Small intestine (tissue), 7 donors: Measurements from ENCODE around the gene IL17REL. TPM values are rescaled to one million over a fixed set of nuclear protein-coding genes. Genes with fewer than 3 reads are reported as not detected.

Source experiments
- DNase-seq, 2 donors: peaks; one replicate each; pipeline versions ENCODE4 v3.0.0 to v3.0.0-alpha.2; 2013
- FAIRE-seq: peaks from 2 replicates; lab custom pipeline; 2012; peaks lifted over from hg19 to GRCh38; lab: Jason Lieb, UNC
- H3K27ac ChIP-seq, 3 donors: one replicate each; pipeline ENCODE4 v1.5.1; 2013; ENCODE audit warnings: low read length in 2 of 3, mild to moderate bottlenecking in 2 of 3, control low read depth in 1 of 3, inconsistent platforms in 1 of 3, low read depth in 1 of 3, moderate library complexity in 1 of 3
- H3K27me3 ChIP-seq, 3 donors: one replicate each; pipeline ENCODE4 v1.6.1; 2013; ENCODE audit warnings: low read length in 3 of 3, inconsistent platforms in 1 of 3; ENCODE audit not compliant: control insufficient read depth in 3 of 3, insufficient read depth in 3 of 3
- H3K36me3 ChIP-seq, 3 donors: one replicate each; pipeline ENCODE4 v1.6.1; 2013; ENCODE audit warnings: low read length in 3 of 3, inconsistent platforms in 1 of 3, low read depth in 1 of 3, mild to moderate bottlenecking in 1 of 3, moderate library complexity in 1 of 3; ENCODE audit not compliant: control insufficient read depth in 3 of 3, insufficient read depth in 2 of 3
- H3K4me1 ChIP-seq, 3 donors: one replicate each; pipeline ENCODE4 v1.6.1; 2013; ENCODE audit warnings: low read length in 2 of 3, inconsistent platforms in 1 of 3, low read depth in 1 of 3, mild to moderate bottlenecking in 1 of 3, moderate library complexity in 1 of 3; ENCODE audit not compliant: control insufficient read depth in 3 of 3, insufficient read depth in 2 of 3
- H3K4me3 ChIP-seq, 3 donors: one replicate each; pipeline ENCODE4 v1.5.1; 2013; ENCODE audit warnings: low read length in 3 of 3, control low read depth in 1 of 3, inconsistent platforms in 1 of 3, low read depth in 1 of 3, mild to moderate bottlenecking in 1 of 3, moderate library complexity in 1 of 3
- H3K9me3 ChIP-seq, 2 donors: one replicate each; pipeline ENCODE4 v1.6.1; 2013; ENCODE audit warnings: low read depth in 1 of 2, low read length in 1 of 2; ENCODE audit not compliant: control insufficient read depth in 2 of 2, insufficient read depth in 1 of 2
- WGBS, 3 donors: extraction: QIAGEN DNeasy Blood & Tissue Kit; methylation state at CpG; one replicate each; pipeline ENCODE4 v1.1.7; 2013; 5-methylcytosine and 5-hydroxymethylcytosine counted together
- polyA plus RNA-seq, 4 donors: library from polyadenylated mRNA; stranded (reverse) in 3 of 4; unstranded in 1 of 4; fragments of 200-250 nt in 3 of 4; fragments of 120-200 nt in 1 of 4; gene quantifications; one replicate each; pipeline versions ENCODE4 v1.2.1 to v1.2.3, GENCODE V29; 2013
- donor health status: healthy with polysubstance abuse.
- donor health status: control.
- donor health status: control.
- donor health status: Bipolar disorder and iron deficiency.
- donor health status: healthy.

IL17REL gene
- polyA plus RNA-seq, 4 donors = 0.27 to 0.65 (median 0.49) TPM; not detected in 1

DNA sequence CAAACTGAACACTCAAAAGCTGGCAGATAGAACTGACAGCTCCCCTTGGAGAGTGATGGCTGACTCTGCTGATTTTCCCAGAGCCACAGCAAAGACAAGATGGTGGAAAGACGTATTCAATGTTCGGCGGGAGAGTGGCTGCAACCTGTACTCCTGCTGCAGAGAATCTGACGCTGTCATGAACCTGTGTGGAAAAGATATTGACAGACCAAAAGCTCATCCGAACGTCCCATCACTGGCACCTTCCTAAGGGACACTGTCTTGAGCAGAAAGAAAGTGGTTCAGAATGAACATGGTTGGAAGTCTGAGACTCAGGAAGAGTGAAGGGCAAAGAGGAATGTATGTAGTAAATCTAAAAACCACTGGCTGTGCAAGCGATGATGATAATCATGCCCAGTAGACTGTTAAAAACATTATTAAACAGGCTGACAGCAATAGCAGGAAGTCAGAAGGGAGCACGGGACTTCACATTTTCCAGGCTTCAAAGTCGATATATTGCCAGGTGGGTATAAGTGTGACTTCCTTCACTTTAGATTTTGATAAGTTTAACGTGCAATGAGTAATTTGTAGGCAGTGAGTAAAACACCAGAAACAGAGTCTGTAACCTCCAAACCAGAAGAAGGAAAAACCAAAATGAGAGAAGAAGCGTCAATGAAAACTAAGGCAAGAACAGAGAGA lies 6.2 kb upstream of the IL17REL start:
- Histone ChIP-seq H3K27ac (no peak overlapping the region), H3K4me3 (no peak overlapping the region), H3K27me3 (peaks cover 14 to 40% (median 18%) of the 10 kb centered on the region in 3 donors), H3K4me1 (no peaks in the 10 kb centered on the region), H3K9me3 (peaks cover 0 to 5% of the 10 kb centered on the region in 2 donors), H3K36me3 (no peaks in the 10 kb centered on the region)
- FAIRE-seq (no peak), DNase-seq (no peak)
- WGBS, 3 donors = 48 to 57% (median 56%) methylated on average over 11 of the region's 11 CpGs

DNA sequence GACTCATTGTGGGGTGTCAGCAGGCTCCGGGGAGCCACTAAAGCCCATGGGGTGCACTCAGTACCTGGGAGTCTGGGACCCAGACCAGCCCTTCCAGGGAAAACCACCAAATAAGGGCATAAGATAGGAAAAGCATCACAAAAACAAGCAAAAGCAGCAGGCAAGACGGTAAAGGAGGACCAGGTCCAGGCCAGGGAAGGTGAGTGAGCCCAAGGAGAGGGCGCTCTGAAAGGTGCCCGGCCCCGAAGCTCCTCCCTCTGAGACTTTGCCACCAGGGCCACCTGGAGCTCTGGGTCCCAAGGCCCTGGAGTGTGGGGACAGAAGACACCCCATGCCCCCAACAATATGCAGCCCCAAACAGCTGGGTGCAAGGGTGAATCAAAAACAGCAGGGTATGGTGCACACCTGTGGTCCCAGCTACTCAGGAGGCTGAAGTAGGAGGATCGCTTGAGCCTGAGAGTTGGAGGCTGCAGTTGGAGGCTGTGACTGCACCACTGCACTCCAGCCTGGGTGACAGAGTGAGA lies 5.2 kb upstream of the IL17REL start:
- Histone ChIP-seq H3K4me3 (no peak overlapping the region), H3K9me3 (peaks cover 0 to 5% of the 10 kb centered on the region in 2 donors), H3K36me3 (no peaks in the 10 kb centered on the region), H3K4me1 (no peaks in the 10 kb centered on the region), H3K27me3 (peaks cover 19 to 49% (median 20%) of the 10 kb centered on the region in 3 donors), H3K27ac (no peak overlapping the region)
- WGBS, 3 donors = 54 to 78% (median 74%) methylated on average over 6 of the region's 6 CpGs
- DNase-seq = no peak
- FAIRE-seq = no peak

DNA sequence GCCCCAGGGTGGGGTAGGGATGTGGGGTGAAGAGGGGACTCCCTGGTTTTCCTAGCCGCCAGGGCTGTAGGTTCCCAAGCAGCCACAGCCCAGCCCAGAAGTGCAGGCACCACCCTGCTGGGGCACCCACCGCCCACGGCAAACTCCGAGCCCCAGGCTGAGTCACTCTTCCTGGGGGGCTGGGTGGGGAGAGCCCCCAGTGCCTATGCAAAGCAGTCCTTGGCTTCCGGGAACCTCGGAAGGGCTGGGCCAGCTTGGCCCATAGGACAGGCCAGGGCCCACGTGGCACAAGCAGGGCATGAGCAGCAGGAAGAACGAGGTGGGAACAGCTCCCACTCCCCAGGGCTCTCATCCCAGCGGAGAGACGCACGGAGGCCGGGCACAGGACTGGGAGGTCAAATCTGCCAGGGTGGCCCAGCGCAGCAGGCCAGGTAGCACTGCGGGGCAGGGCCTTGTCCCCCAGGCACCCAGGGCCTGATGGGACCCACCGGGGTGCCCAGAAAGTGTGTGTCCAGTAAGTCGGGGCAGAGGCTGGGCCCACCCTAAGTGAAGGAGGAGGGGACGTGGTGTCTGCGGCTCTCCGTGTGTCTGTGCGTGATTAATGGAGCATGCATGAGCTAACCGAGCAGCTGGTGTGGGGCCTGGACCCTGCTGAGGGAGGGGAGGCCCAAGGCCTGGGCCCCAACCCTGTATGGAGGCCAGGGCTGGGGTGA lies 4.6 kb upstream of the IL17REL start:
- Histone ChIP-seq H3K4me1 (no peaks in the 10 kb centered on the region), H3K27me3 (peaks cover 19 to 56% (median 24%) of the 10 kb centered on the region in 3 donors), H3K4me3 (no peak overlapping the region), H3K27ac (no peak overlapping the region), H3K36me3 (no peaks in the 10 kb centered on the region), H3K9me3 (peaks cover 0 to 5% of the 10 kb centered on the region in 2 donors)
- WGBS, 3 donors = 61 to 76% (median 65%) methylated on average over 20 to 21 of the region's 21 CpGs
- no peak for DNase-seq
- no peak for FAIRE-seq

DNA sequence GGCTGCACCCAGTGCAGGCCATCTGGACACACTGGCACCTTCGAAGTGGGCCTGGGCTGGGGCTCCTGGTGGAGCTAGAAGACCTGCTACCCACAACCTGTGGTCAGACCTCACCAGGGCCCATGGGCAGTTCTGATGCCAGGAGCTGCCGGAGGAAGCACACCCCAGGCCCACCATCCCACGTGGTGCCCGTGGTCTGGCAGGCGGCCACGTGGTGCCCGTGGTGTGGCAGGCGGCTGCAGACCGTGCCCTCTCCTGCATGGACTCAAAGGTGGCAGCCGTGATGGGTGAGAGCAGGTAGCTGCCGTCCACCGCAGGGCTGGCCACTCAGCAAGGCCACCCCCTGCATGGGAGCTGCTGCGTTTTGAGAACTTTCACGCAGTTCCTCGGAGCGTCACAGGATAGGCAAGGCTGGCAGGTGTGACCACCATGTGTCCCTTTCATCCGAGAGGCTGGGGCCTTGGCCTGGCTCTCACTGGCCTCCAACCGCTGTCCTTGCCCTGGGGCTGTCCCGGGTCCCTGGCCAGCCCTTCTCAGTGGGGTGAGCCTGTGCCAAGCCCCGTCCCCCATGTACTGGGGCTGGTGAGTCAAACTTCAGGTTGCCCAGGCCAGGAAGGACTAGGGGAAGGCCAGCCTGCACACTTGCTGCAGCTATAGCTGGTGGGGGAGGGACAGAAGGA lies 3.9 kb upstream of the IL17REL start:
- Histone ChIP-seq H3K36me3 (no peaks in the 10 kb centered on the region), H3K4me1 (no peaks in the 10 kb centered on the region), H3K27ac (no peak overlapping the region), H3K4me3 (no peak overlapping the region), H3K9me3 (peaks cover 0 to 5% of the 10 kb centered on the region in 2 donors), H3K27me3 (peaks cover 19 to 63% (median 24%) of the 10 kb centered on the region in 3 donors)
- WGBS, 3 donors = 78 to 86% (median 85%) methylated on average over 20 of the region's 20 CpGs
- FAIRE-seq = no peak
- no peak for DNase-seq

DNA sequence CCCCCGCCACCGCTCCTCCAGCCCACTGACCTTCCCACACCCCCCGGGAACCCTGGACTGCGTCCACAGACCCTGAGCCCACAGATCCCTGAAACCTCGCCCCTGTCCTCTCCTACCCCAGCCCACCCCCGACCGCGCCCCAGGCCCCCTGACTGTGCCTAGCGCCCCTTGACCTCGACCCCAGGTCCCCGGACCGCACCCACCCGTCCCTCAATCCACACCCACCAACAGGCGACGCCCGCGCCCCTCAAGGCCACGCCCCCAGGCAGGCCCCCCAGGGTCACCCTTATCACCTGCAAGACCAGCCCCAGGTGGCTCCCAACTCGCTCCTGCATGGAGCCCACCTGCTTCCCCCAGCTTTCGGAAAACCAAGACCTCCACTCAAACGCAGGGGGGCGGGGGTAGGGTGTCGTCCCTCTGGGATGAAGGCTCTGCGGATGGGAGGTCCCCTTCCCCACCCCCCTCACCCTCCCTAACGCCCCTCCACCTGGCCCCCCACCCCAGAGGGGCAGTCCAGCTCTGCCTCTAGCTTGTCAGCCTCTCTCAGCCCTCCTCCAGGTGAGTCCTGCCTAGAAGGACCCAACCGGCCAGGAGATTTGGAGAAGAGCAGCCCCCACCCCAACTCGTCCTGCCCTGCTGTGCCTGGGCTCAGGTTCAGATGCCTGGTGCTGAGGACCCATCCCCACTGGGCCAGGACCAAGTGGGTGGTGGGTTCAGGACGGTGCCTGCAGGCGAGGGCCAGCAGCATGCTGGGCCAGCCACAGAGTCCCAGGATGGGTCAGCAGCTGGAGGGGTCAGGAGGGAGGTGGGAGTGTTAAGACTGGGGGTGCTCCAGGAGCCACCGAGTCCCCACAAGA lies 3.1 kb upstream of the IL17REL start:
- 38 to 55% (median 45%) methylated on average over 17 to 30 of the region's 30 CpGs for WGBS, 3 donors
- Histone ChIP-seq H3K36me3 (no peaks in the 10 kb centered on the region), H3K27ac (no peak overlapping the region), H3K4me1 (no peaks in the 10 kb centered on the region), H3K9me3 (peaks cover 0 to 5% of the 10 kb centered on the region in 2 donors), H3K4me3 (no peak overlapping the region), H3K27me3 (peaks cover 19 to 69% (median 24%) of the 10 kb centered on the region in 3 donors)
- FAIRE-seq = no peak
- no peak for DNase-seq

DNA sequence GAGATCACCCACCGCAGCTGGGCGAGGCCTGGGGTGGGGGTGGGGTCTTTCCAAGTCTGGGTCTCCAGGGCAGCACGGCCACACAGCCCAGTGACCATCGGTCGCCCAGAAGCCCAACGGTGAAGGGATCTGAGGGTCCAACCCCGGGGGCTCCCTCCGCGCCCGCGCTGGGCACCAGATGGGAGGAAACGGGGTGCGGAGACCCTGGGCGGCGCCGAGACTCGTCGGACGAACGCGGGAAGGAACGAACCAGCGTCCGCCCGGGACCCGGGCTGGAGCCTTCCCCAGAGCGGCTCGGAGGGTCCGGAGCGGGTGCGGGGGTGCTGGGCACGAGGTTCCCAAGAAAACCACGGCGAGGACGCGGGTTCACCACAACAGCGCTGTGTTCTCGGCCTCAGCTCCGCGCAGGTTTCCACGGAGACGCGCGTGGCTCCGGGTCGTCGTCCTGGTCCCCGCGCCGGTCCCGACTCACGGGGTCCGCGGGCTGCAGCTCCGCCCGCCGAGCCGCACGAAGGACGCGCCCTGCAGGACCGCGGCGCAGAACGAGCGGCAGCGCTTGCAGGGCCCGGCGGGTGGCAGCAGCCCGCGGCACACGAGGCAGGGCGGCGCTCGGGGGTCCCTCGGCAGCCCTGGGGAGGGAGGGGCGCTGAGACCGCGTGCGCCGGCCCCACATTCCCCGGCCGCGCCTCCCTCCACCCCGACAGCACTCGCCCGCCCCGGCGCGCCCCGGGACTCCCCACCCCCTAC lies 2.3 kb upstream of the IL17REL start:
- FAIRE-seq = no peak
- Histone ChIP-seq H3K9me3 (peaks cover 0 to 5% of the 10 kb centered on the region in 2 donors), H3K36me3 (no peaks in the 10 kb centered on the region), H3K27ac (no peak overlapping the region), H3K27me3 (peaks cover 24 to 76% (median 30%) of the 10 kb centered on the region in 3 donors), H3K4me1 (peaks cover 0 to 3% (median 0%) of the 10 kb centered on the region in 3 donors), H3K4me3 (no peak overlapping the region)
- 2 to 5% (median 4%) methylated on average over 63 to 91 of the region's 91 CpGs for WGBS, 3 donors
- no peak for DNase-seq

DNA sequence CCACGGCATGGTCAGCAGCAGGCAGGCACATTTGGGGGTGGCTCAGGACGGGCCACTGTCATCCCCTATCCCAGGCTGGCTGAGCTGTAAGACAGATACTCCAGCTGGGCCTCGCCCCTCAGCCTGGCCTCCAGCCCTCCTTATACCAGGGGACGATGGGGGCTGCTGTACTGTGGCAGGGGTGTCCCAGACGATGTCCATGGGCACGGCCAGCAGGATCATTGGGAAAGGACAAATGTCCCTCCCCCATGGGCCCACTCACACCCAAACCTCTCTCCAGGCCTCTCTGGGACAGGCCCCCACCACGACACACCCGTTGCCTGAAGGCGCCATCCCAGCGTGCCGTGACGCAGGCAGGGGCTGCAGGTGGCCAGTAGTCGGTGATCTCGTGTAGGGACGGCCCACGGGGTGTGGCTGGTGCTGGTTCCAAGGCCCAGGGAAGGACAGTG lies 1.5 kb upstream of the IL17REL start:
- WGBS, 3 donors = 28 to 63% (median 45%) methylated on average over 16 of the region's 16 CpGs
- Histone ChIP-seq H3K27me3 (peaks cover 24 to 78% (median 30%) of the 10 kb centered on the region in 3 donors), H3K36me3 (no peaks in the 10 kb centered on the region), H3K27ac (no peak overlapping the region), H3K9me3 (no peaks in the 10 kb centered on the region), H3K4me3 (no peak overlapping the region), H3K4me1 (peaks cover 0 to 3% (median 0%) of the 10 kb centered on the region in 3 donors)
- DNase-seq (no peak), FAIRE-seq (no peak)
